Colon (tissue), 2 donors: ENCODE results near the gene KIRREL1.

ENCODE experiments used
- FAIRE-seq: peaks from 2 replicates; lab custom pipeline; 2012; peaks lifted over from hg19 to GRCh38; lab: Jason Lieb, UNC
- donor health status: control.
- donor health status: control.

KIRREL1 gene

DNA sequence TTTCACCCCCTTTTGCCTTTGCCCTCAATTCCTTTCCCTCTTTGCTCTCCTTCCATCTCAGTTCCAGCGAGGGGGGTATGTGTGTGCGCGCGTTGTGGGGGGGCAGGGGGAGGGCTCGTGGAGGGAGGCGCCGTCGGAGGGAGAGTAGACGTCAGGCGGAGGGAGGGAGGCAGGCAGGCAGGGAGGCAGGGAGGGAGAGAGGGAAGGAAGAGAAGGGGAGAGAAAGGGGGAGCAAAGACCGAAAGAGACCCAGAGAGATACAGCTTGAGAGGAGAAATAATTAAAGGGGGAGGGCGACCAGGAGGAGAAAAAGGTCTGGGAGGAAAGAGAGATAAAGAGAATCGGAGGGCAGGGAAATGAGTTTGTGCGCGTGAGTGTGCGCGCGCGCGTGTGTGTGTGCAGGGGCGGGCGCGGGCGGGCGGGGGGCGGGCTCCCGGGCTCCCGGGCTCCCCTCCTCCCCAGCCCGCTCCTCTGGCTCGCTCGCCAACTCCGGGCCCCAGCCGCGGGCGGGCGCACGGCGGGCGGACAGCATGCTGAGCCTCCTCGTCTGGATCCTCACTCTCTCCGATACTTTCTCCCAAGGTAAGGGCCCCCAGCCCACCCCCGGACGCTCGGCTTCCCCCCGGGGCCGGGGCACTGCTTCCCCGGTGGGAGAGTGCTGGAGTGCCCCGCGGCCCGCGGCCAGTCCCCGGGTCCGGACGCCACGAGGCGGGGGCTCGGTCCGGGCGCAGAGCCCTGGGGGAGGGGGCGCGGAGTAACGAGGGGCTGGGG, at the start of gene KIRREL1:
Gene KIRREL1 (plus strand): TSS at position 499 of the 771 bp plus-strand sequence. CDS start 32 bp downstream, at position 531.
- no peak for FAIRE-seq

DNA sequence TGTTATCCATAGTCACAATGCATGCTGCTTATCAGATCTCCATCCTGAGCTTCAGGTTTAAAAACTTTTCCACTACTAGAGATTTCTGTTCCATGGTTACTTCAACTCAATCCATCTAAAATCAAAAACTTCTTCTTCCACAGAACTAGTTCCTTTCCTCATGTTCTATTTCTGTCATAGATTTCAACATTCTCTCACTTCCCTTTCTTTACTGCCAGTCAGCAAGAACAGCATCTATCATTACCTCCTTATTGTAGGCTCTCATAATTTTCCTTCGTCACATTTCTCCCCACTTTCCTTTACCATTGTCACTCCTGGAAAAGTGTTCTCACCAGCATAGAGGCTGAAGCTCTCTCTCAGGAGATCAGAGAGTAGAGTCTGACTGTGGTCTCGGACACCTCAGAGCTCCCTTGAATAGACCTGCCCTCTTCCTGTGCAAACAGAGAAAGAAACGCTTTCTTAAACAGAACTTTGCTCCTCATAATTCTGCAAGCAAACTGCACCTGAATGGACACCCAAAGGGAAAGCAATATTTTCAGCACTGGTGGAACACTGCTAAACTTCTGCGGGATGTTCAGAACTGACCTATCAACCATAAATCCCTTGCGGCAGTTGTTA, 48.7 kb upstream of the KIRREL1 start:
- FAIRE-seq = no peak

DNA sequence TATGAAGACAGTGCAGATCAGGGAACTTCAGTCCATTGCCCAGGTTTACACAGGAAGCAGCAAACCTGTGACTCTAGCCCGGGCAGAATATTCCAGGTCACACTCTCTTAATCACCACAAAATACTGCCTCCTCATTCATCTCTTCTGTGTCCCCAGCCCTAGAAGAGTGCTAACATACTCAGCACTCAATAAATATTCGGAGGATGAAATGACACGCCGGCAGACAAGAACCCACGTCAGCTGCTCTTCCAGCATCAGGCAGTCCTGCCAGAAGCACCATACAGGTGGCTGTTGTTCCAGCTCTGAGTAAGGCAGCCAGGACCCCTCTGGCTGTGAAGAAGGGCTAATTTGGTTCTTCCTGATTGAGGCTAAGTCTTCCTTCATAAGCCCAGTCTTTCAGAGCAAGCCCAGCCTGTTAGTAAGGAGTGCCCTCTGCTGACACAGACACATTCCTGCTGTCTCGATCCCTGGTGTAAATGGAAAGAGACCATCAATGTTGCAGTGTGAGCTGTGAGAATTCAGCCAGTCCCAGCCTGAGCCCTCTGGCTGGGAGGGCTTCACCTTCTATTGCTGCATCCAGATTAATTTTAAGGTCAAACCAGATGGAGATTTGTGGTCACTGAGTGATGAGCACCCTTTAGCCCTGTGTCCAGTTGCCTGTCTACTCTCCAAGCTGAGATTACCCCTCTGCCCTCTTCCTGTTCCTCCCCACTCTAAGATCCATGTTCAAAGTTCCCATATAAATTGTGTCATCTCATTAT, 45.0 kb upstream of the KIRREL1 start:
- no peak for FAIRE-seq

DNA sequence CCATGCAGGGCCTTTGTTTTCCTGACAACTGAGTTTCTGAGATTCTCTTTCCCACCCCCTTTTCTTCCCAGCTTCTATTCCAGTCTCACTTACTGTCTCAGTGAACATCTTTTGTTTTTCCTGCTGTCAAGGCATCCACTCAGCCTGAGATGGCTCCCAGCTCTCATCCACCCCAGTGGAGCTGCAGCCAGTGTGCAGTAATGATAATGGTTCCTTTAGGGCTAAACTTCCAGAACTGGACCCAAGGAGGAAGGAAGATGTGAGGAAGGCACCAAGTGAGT, 44.4 kb upstream of the KIRREL1 start:
- no peak for FAIRE-seq

DNA sequence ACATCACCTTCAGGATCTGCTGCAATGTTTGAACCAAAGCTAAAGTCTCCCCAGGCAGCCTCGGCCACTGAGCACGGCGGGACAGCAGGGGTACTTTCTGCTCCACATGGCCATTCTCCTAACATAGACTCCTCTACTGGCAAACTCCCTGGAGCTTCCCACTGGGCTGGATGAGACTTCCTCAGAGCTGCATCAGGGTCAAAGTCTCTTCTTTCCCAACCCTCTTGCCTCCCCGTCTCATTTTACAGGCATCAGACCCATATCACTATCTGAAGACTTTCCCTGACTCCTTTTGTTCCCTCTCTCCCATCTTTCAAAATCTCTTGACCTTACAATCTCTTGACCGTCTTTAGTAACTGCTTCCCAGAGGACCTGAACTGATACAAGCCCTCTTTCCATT, 42.2 kb upstream of the KIRREL1 start:
- FAIRE-seq = no peak

DNA sequence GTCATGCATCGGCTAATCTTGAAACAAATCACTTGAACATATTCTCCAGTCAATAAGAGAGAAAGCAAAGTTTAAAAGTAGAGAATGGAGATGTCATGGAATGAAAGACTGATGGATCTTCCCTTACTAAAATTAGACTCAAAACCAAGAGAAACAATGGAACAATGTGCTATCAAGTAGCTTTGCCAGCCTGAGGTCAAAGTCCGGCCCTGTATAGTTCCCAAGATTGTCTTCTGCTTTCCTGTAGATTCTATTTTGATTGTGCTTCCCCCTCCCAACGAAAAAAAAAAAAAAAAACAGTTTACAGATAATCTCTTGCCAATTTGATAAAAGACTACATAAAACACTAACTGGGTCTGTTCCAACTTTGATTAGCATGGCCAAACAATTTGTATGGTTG, 40.8 kb upstream of the KIRREL1 start:
- FAIRE-seq = no peak

DNA sequence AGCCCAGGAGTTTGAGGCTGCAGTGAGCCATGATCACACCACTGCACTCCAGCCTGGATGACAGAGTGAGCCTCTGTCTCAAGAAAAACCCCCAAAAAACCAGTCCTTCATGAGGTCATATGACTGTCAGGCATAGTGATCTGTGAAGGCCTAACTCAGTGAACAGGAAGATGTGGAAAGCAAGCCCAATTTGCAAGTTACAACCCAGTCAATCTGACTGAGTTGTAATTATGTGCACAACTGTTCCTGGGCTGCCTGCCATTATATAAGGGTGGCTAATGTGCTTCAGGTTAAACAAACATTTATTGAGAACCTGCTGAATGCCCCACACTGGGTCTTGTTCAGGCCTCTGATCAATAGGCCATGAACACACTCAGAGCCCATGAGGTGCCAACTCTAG, 38.2 kb upstream of the KIRREL1 start:
- no peak for FAIRE-seq

DNA sequence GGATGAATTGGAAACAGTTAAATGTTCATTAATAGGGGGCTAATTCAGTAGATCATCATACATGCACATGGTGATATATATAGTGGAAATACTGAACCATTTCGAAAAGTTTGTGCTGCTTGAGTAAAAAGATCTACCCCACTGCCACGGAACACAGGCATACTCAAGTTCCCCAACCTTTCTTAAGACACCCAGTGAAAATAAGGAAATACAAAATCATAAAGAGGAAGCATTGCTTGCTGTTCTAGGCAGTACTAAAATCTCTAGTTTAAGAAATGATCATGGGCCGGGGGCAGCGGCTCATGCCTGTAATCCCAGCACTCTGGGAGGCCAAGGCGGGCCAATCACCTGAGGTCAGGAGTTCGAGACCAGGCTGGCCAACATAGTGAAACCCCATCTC, 37.6 kb upstream of the KIRREL1 start:
- FAIRE-seq = no peak

DNA sequence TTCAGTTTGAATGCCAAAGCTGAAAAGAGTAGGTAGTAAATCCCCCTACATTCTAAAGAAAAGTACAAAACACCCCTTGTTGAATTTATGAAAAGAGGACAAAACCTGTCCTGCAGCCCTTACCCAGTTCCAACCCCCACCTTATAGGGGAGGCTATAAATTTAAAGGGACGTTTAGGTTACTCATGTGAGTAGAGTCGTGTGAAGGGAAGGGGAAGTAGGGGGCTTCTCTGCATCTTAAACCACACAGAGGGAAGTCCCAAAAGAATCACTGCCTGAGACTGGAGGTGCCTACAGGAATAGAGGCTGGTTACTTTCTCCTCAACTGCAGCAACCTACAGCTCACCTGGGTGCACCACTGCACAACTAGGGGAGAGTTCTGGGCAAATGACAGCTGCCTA, 36.7 kb upstream of the KIRREL1 start:
- no peak for FAIRE-seq

DNA sequence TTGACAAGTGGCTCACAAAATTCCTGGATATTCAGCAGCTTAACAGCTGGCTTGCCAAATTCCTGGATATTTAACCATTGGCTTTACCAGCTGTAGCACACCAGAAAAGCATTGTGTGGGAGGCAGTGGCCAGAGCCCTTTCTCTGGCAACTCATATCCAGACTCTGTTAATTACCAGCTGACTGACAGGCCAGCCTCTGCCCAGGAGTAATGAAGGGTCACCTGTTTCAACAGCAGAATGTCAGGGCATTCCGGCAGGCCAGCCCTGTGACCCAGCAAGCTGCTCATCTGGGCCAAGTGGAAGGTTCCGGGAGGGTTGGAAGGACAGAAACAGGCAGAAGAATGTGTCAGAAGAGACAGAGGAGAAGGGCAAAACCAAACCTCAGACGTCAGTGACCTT, 35.2 kb upstream of the KIRREL1 start:
- no peak for FAIRE-seq

DNA sequence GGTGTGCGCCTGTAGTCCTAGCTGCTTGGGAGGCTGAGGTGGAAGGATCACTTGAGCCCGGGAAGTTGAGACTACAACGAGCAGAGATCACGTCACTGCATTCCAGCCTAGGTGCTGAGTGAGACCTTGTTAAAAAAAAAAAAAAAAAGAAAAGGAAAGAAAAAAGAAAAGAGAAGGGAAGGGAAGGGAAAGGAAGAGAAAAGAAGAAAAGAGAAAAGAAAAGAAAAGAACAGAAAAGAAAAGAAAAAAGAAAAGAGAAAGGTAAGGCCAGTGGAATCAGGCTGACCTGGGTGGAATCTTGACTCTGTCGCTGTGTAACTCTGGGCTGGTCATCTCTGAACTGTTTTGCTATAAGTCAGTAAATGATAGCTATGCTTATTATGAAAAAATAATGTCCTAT, 33.7 kb upstream of the KIRREL1 start:
- no peak for FAIRE-seq

DNA sequence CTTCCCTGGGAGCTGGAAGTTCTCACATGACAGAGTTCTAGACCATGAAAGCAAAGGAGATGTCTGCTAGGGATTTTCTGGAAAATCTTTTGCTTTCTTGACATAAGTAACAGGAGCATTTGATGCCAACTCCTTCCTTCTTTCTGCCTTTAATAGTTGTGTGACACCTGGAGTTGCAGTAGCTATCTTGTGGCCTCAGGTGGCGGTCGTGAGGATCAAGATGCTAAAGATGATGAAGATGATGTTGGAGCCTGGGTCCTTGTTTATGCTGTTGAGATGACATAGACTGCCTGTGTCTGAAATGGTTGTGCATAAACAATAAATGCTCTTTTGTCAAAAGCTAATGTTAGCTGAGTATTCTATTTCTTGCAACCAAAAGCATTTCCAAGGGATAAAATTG, 32.7 kb upstream of the KIRREL1 start:
- FAIRE-seq = no peak

DNA sequence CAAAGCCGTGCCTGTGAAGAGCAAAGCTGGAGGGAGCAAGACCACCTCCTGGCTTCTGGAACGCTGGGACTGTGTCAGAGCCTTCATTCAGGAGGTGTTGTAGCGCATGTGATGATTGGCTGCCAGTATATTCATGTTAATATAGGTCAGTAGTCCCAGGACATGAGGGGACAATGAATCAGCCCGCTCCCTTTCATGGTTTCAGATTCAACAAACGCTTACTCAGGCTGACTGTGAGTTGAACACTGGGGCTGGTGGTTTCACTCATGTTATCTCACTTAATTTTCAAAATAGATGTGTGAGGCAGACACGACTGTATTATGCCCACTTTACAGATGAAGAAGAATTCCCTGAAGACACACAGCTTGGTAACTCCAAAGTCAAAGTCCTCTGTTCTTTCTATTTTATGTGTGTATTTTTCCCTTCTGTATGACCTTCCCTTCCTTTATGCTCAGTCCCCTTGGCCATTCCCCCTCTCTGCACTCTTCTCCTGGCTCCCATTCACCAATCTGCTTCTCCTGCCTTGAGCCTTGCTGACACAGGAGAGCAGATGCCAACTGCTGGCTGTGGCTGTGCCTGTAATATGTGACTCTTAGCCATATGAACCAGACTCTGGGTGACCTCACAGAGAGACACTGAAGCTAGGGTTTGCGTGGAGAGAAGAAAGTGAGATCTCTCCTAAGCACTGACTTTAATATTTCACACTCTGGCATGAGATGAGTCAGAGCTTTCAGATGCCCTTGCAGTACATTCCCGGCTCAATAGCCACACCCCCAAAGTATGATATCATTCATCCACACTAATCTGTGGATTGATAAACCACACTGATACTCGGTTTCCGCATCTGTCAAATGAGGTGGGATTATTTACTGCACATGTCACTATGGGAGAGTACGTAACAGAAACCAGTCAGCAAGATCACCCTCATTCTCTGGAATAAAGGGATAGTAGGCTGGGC, 31.4 kb upstream of the KIRREL1 start:
- FAIRE-seq = no peak

DNA sequence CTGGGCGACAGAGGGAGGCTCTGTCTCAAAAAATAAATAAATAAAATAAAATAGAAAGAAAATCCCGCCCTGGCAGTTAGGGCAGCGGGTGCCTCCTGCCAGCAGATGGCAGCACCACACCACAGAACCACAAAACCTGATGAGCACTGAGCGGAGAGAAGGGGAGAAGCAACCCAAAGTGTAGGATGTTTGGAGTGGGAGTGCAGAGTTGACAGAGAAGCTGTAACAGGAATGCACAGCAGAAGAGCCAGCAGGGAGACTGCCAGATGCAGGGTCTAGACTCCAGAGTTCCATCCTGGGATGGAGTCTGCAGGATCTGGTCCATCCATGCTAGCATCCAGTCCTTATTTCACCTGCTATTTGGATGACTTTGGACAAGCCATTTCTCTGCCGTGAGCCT, 29.7 kb upstream of the KIRREL1 start:
- FAIRE-seq = no peak

DNA sequence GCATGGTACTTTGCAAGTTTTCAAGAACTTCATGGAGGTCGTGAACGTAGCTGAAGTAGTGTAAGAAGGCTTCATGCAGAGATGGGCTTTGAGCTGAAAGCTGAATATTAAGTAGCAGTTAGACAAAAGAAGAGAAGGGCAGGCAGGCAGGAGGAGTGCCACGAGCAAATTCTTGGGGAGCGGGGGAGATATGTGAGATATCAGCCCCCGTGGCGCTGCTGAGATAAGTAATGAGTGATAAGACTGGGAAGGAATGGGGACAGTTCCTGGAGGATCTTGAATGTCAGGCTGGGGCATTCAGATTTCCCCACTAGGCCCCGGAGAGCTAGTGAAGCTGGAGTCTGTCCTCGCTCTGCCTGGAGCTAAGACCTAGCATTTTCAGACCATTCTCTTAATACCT, 27.9 kb upstream of the KIRREL1 start:
- no peak for FAIRE-seq

DNA sequence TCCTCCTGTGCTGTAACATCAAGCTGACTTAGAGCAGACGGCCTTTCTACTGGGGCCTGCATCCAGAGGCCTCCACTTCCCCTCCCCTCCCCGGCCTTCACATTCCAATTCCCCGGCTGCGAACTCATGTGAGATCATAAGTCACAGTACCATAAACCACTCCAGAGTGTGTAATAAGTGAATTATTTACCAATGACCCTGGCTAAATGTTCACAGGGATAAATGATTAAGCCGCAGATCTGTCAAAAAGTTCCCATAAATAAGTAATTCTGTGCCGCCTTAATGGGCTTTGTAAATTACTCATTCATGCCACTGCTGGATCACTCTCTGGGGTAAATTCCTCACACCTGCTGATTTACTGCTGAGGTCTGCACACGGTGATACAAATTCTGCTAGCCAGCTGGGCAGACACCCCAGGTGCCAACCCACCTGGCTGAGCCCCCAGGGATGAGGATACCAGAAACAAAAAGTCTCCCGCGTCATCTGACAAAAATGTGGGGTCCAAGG, 27.4 kb upstream of the KIRREL1 start:
- no peak for FAIRE-seq

DNA sequence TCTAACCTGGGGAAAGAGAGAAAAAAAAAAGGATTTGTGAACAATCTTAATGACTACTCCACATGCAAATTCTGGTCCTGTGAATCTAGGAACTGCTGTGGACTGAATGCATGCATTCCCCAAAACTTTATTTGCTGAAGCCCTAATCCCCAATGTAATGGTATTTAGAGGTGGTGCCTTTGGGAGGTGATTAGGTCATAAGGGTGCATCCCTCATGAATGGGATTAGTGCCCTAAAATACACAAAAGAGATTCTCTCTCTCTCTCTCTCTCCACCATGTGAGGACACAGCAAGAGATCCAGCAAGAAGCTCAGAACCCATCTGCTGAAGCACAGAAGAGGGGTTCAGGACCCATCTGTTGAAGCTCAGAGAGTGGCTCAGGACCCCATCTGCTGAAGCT, 26.2 kb upstream of the KIRREL1 start:
- no peak for FAIRE-seq

DNA sequence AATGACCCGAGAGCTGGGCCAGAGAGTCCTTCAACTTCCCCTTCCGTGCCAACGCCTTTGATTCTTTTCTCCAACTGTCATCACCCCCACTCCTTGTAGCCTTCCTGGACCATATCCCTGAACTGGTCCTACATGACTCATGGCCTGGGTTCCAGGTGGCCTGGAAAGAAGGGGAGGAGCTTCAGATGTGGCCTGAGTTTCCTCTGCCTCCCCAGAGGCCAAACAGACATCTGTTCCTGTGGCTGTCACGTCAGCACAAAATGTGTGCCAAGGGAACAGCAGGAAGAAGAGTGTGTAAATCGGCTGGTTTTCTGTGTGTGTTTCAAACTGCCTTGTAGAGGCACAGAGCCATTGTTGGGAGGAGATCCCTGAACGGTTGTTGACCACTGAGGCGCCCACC, 24.9 kb upstream of the KIRREL1 start:
- FAIRE-seq = no peak

DNA sequence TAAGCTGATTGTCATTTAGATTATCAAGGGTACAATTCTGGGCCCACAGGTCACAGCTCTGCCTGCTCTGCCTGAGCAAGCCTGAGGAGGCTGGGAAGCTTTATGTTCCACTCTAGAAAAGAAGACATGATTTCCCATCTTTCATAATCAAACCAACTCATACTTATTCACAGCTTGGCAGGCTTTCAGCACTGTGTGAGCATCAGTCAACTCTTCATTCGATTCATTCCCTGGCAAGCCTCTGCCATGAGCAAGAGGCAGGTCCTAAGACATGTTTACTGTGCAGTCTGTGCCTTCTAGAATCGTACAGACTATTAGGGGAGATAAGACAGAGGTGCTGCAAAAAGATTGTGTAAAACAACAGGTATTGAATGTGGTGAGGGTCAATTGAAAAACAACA, 24.5 kb upstream of the KIRREL1 start:
- FAIRE-seq = no peak

DNA sequence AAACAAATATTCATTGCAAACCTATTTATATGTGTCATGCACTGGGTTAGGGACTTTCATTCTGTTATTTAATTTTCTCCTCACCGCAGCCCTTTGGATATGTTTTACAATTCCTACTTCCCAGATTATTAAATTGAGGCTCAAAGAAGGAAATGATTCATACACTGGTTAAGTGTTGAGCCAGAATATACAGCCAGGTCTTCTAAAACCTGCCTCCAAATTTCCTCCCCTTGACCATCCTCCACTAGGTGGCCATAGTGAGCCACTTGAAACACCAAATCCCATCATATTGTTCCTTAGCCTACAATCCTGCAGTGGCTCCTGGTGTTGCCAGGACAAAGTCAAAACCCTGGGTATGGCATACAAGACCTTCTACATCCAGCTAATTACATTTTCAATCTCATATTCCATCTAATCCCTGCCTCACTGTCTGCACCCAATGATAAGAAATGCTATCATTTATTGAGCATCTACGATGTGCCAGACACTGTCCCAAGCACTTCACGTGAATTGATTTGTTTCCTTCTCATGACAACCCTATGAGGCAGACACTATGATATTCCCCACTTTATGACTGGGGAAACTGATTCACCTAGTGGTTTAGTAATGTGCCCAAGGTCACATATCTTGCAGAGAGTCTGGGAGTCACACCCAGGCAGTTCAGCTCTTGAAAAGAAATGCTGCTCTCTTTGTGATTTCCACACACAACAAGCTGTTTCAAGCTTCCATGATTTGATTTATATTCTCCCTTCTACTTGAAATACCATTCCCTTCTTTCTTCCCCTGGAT, 23.6 kb upstream of the KIRREL1 start:
- FAIRE-seq = no peak

DNA sequence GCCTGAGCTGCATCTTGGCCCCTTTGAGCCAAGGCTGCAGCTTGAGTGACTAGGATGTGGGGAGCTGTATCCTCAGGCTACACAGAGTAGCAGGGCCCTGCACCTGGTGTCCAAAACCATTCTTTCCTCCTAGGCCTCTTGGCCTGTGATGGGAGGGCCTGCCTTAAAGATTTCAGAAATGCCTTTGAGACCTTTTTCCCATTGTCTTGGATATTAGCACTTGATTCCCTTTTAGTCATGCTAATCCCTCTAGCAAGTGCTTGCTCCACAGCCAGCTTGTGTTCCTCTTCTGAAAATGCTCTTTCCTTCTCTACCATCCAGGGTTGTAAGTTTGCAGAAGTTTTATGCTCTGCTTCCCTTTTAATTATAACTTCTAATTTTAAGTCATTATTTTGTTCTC, 21.7 kb upstream of the KIRREL1 start:
- no peak for FAIRE-seq
